ENCODE measurements around the gene KCNE4. TPM values are rescaled to one million over a fixed set of nuclear protein-coding genes. Genes with fewer than 3 reads are reported as not detected.
"Not testable (repeated sequence)": the region's sequence is repeated elsewhere in the genome, so short reads cannot be mapped to it uniquely, and the experiment has no call there.

Gene KCNE4
- total RNA-seq, 1 donor from 2014 or later: 6.7 TPM

GRCh38 chr2:223057569-223057968 is 5.6 kb downstream of the KCNE4 start:
- DNase-seq: peak; percentile 47

DNA sequence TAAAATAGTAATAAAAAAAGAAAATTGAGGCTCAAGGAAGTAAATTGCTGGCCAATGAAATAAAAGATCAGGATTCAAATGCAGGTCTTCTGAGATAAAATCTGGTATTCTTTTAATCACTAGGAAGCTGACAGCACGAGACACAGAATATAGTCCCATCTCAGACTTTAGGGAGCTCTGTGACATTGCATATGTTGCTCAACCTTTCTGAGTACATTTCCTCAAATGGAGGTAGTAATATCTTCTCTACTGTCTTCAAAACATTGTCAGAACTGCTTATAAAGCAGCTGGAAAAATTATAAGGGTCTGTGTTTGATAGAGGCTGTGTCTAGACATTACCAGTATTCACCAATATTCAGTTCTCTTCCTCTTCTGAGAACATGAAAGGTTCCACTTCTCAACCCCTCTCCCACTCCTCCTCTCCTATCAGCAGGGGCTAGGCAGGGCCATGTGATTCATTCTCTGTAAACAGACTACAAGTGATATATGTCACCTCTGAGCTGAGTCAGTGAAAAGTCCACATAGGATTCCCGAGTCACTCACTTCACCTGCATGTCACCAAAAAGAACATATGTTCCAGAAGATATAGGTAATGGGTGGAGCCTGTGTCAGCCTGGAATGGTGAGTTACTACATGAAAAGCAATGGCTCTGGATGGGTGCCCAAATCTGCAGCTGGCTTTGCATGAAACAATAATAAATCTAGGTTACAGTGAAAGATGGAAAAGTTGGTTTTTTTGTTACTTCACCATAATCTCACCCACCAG is 7.1 kb downstream of the KCNE4 start:
- peak; percentile 46 for DNase-seq

DNA sequence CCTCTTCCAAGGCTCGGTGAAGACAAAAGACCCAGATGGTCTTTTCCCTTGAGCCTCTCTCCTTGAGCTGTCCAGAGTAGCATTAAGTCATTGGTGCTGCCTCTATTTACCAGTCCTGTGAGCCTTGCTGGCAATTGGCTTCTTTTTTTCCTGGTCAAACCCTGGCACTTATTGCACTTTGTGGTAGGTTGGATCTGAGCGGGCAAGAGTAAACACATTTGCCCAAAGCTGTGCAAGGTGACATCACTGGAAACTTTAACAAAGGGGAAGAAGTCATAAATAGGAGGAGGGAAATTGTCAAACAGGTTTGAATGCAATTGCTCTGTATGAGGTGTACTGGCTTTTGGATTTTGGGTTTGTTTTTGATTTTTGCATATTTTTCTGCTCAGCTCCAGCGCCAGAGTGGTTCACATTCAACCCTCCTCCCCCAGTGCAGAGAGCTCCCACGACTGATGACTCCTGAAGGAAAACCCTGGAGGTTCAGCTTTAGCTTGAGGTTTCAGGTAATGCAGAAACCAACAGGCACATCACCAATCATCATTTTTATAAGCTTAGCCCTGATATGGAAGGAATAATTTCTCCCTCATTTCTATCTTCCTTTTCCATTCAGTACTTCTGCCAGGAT is 8.3 kb downstream of the KCNE4 start:
- no peak for DNase-seq

DNA sequence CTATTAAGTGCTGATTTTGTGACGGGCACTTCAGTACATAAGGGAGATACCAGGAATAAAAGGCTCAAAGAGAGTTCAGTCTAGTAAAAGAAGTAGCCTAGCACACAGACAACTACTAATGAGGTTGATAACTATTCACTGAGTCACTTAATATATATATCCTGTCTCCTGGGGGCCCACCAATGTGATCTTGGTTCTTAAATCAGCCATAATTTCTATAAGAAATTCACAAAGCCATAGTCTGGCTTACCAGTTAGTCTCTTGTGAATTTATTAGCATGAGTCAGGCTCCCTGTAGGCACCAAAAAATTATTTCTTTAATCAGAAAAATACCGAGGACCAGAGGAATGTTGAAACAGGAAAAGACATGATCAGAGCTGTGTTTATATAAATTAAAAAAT is 10.4 kb downstream of the KCNE4 start:
- no peak for DNase-seq

DNA sequence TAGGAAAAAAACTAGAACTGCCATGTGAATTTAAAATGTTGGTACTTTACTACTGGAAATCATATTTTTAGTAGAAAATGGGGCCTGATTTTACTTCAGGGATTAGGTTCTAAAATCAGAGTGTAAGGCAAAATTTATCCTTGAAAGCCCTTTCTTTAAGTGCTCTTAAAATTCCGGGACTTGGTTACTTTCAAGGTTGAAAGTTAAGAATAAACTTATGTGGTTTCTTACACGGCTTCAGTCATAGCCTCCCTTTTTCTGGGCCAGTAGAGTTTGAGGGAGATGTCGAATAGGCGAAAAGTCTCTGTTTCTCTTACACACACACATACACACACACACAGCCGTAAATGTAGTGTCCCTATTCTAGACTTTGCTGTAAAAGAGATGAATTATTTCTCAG is 13.1 kb downstream of the KCNE4 start:
- no peak for DNase-seq

DNA sequence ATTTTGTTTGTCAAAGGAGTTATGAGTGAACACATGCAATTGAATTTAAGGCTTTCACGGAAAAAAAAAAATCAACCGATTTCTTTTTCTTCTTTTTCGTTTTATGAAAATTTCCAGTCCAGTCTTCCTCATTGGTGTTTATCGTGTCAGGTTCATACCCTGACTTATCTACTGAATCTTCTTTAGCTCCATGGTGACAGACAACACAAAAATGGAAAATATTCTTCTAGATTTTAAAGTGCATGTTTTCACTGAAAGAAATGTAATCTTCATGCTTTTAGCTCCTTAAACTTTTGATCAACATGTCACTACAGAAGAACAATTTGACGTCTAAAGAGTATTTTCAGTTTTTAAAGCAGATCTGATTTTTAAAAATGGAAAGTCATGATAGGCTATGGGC is 14.7 kb downstream of the KCNE4 start:
- DNase-seq: no peak

GRCh38 chr2:223068071-223068470 is 16.1 kb downstream of the KCNE4 start:
- DNase-seq: peak; percentile 65

DNA sequence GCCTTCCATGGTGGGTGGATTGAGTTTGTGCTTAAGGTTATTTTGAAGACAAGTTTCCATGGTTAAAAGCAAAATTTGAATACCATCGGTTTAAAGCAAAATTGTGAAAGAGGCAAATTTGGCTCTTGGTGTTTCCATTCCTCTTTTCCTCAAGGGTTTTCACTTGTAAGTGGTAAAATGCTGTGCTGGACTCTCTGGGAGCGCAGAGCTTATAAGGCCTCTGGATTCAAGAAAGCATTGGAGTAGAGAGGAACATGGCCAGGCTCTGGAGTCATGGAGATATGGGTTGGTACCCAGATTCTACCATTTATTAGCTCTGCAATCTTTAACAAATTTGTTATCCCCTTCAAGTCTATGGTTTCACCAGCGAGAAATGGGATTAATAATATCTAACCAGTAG is 17.5 kb downstream of the KCNE4 start:
- no peak for DNase-seq

DNA sequence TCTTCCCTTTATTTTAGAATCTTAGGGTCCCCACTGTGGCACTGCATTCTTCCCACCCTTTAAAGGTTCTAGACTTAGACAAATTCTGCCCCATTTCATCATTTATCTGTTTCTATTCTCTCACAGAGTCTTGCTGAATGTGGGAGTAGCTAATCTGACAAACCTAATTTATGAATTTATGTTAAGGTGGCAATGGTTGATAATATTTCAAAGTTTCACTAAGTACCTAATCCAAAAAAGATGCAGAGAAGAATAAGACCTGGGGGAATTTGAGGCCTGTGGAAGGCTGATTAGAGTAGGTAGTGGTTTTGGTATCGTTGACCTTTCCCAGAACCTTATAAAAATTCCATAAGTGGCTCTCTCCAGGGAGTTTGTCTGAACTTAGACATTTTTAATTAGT is 18.0 kb downstream of the KCNE4 start:
- DNase-seq: no peak

- DNase-seq: no peak
Measured at GRCh38 chr2:223071139-223071538, 19.1 kb downstream of the KCNE4 start.

- DNase-seq: no peak
Measured at GRCh38 chr2:223072826-223073225, 20.8 kb downstream of the KCNE4 start.

- DNase-seq: no peak
Measured at GRCh38 chr2:223075301-223076270, 23.6 kb downstream of the KCNE4 start.

DNA sequence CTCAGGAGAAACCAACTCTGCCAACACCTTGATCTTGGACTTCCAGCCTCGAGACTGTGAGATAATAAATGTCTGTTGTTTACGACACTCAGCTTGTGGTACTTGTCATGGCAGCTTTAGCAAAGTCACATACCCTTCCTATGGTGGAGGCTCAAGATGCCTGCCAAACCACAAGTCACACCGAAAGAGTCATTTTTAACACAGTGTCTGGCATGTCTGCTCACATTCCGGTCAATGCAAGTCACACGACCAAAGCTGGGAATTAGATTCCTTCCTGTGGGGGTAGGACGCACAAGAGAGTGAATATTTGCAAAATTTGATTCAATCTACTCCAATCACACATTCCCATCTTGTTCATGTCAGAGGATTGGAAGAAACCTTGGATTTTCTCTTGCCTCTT is 24.6 kb downstream of the KCNE4 start:
- DNase-seq: no peak

DNA sequence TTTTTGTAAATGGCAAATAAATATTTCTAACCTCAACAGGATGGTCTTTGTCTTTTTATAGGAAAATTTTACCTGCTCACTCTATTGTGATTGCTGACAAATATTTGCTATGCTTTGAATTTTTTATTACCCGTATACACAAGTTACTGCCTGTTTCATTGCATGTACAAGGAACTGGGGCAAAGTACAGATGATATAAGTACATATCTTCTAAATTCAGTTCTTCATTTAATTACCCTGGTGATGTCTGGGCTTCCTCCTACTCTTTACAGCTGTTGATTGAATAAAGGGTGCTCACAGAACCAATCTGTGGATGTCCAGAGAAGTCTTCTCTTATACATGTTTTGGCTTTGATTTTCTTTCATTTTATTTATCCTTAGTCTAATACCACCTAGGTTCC is 26.5 kb downstream of the KCNE4 start:
- DNase-seq: no peak

GRCh38 chr2:223079378-223079777 is 27.4 kb downstream of the KCNE4 start:
- no peak for DNase-seq

DNA sequence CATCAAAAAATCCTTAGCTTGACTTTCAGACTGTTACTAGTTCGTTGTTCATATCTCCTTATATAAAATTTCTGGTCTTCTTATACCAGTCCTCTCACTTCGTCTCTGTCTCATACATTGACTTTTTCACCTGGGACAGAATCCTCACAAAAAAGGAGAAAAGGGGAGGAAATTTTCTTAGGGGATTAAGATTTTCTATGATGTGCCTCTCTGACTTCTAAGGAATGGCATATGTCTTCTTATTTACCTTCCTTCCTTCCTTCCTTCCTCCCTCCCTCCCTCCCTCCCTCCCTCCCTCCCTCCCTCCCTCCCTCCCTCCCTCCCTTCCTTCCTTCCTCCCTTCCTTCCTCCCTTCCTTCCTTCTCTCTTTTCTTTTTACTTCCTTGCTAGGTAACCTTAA is 27.9 kb downstream of the KCNE4 start:
- DNase-seq: no peak

DNA sequence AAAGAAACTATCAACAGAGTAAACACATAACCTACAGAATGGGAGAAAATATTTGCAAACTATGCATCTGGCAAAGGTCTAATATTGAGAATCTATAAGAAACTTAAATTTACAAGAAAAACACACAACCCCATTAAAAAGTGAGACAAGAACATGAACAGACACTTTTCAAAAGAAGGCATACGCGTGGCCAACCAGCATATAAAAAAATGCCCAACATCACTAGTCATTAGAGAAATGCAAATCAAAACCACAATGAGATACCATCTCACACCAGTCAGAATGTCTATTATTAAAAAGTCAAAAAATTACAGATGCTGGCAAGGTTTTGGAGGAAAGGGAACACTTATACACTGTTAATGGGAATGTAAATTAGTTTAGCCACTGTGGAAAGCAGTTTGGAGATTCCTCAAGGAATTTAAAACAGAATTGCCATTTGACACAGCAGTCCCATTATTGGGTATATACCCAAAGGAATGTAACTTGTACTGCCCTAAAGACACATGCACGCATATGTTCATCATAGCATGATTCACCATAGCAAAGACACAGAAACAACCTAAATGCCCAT is 28.9 kb downstream of the KCNE4 start:
- DNase-seq: not testable (repeated sequence)

DNA sequence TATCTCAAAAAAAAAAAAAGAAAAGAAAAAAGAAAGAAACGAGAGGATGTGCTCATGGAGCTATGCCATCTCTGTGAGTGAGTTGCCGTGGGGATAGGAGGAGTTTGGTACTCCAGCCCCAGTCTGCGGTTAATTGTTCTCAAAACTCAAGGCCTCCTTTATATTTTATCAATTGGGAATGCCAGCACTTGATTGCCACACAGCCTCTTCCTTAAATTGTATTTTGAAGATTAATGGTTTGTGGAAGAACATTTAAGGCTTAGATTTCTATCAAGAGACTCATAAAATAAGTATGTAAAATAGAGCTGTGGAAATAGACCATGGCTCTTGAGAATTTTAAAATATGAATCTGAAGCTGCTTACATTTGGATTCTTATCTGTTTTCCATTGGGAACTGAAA is 29.8 kb downstream of the KCNE4 start:
- no peak for DNase-seq

DNA sequence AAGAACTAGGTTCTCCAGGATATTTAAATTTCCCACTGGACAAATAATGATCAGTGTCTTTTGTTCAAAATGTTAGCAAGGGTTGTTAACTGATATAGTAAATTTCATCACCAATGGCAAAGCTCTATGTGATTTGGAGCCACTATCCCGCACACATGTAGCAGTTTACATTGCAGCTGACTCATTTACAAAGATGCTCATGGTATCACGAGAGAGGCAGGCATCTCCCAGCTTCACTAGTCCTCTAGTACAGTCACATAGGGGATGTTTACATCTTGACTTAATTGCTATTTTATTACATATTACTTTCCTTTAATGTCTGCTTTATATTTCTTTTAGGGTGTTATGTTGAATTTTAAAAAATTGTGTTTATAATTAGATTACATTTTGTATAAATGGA is 30.7 kb downstream of the KCNE4 start:
- DNase-seq: no peak

DNA sequence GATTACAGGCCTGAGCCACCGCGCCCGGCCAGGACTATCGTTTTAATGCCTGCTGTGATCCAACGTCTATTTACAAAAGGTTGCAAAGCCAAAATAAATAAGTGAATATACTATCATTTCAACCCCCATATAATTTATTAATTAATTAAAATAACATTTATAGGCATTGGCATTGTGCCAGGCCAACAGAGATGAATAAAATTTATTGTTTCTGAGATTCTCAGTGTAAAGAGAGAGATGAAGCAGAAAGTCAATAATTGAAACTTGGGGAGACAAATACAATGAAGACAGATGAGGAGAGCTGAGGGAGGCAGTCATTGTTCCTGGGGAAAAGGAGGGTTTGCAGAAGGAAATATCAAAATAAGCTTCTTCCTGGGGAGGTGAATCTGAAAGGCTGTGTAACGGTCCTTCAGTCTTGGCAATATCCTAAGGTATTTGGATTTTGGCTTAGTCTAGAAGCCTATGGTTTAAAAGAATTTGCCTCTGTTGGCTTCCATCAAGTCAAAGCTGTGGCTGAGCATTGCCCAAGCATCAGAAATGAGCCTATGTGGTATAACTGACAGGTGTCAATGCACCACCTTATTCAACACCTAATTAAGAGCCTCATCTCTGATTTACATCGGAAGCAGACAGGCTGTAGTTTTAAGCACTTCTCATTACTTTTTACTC is 31.5 kb downstream of the KCNE4 start:
- no peak for DNase-seq

DNA sequence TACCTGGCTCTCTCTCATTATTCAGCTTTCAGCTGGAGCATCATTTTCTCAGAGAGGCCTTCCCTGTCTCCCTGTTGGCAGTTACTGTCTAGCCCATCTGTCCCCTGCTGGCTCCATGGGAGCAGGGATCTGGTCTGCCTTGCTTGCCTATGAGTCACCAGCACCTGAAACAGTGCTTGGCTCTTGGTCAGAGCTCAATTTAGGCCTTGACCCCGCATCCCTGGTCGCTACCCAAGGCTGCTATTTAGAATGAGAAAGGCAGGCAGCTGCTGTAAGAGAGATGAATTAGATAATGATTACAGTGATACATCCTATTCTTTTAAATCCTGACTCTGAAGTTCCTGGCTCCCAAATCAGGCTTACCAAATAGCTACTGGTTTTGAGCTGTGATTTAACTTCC is 32.9 kb downstream of the KCNE4 start:
- no peak for DNase-seq

GRCh38 chr2:223086370-223086981 is 34.5 kb downstream of the KCNE4 start:
- peak; percentile 45 for DNase-seq
